H54 (cell line): ENCODE measurements around the gene MLYCD.
"Not testable (repeated sequence)": the region's sequence is repeated elsewhere in the genome, so short reads cannot be mapped to it uniquely, and the experiment has no call there.

ENCODE experiments used
- DNase-seq: peaks from one replicate; pipeline ENCODE4 v3.0.0; 2011; ENCODE audit warnings: low spot score, mixed read lengths; ENCODE audit not compliant: insufficient read length
- FAIRE-seq: peaks from 3 replicates; lab custom pipeline; 2011; peaks lifted over from hg19 to GRCh38; lab: Jason Lieb, UNC
- POLR2A ChIP-seq: IDR thresholded peaks from 2 replicates; pipeline ENCODE4 v1.6.1; 2011; ENCODE audit warnings: low read depth, mild to moderate bottlenecking, low read length

Gene MLYCD

GRCh38 chr16:83935005-83935857, 36.3 kb downstream of the MLYCD start:
- DNase-seq: no peak

DNA sequence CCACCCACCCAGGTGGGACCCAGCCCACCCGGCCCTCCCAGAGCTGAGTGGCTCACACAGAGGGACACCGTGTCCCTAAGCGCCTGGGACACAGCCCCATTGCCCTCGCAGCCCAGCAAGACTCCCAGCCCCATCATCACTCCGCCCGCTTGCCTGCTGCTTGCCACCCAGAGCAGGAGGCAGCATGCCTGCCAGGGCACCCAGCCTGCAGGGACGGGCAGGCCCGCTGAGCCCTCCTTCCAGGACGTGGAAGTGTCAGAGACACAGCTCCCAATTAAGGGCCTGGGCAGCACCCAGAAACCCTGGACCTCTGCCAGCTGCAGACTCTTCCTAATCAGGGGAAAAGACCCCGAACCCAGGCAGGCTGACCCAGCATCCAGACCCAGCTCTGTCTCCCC, 36.9 kb downstream of the MLYCD start:
- no peak for FAIRE-seq
- no peak for TF ChIP-seq POLR2A

More at GRCh38 chr16:83935005-83935857, 36.3 kb downstream of the MLYCD start:
- FAIRE-seq: no peak
- TF ChIP-seq POLR2A: no peak

DNA sequence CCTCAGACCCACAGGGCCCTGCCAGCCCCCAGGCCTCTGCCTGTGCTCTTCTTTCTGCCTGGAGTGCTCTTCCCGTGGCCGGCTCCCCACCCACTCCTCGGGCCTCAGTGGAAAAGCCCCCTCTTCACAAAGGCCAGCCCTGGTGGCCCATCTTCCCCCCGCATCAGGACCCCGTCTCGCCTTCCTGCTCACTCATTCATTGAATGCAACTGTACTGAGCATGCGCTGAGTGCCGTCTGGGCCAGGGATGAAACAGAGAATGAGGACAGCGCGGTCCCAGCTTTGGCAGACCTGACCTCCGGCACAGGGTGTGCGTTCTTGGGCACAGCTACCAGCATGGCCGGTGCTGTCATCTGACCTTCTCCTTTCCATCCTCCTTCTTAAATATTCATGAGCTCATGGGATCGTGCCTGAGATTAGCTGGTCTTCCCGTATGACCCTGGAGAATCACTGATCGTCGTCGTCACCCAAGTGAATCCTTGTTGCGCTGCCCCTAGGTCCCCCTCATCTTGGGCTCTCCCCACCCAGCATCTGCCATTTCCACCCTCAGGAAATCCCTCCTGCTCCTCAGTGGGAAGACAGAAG, 37.8 kb downstream of the MLYCD start:
- no peak for TF ChIP-seq POLR2A
- FAIRE-seq: no peak
- no peak for DNase-seq

More for the DNA sequence above, 36.9 kb downstream of the MLYCD start:
- DNase-seq: no peak

GRCh38 chr16:83937267-83937666, 38.4 kb downstream of the MLYCD start:
- TF ChIP-seq POLR2A: no peak
- FAIRE-seq: no peak
- no peak for DNase-seq

GRCh38 chr16:83937922-83938885, 39.3 kb downstream of the MLYCD start:
- no peak for TF ChIP-seq POLR2A

DNA sequence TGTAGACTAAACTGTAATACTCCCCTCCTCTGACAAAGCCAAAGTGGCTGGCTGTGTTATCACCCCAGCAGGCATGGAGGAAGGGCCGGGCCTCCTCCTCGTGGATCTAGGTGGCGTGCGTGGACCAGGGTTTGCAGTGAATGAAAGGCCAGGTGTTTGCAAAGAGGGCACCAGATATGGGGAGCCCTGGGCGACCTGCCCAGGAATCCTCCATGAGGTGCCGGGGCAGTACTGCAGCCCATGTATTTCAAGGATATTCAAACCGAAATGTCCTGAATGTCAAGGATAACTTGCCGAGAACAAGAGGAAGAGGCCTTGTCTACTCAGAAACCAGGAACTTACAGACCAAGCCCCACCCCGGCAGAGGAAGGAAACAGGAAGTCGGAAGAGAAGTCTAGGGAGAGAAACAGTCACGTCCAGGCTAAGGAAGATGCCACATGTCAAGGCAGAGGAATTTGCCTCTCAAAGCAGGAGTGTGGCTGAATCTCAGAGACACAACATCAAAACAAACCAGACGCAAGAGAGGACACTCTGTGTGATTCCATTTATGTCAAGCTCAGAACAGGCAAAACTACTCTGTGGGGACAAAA, 40.4 kb downstream of the MLYCD start:
- TF ChIP-seq POLR2A: no peak
- no peak for DNase-seq
- no peak for FAIRE-seq

More at GRCh38 chr16:83937922-83938885, 39.3 kb downstream of the MLYCD start:
- DNase-seq (no peak), FAIRE-seq (no peak)

DNA sequence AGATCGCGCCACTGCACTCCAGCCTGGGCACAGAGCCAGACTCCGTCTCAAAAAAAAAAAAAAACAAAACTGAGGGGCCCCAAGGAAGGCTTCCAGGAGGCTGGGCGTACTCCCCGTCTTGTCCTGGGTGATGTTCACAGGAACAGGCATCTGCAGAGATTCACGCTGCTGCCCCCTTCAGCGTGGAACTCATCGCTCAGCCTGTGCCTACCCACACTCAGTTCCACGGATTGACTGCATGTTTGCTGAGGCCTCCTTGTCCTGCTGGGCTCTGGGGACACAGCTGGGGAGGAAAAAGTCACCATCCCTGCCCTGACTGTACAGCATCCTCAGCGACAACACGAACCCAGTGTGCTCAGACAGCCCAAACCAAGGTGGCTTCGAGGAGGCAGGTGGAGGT, 41.2 kb downstream of the MLYCD start:
- no peak for FAIRE-seq
- DNase-seq: no peak
- no peak for TF ChIP-seq POLR2A

DNA sequence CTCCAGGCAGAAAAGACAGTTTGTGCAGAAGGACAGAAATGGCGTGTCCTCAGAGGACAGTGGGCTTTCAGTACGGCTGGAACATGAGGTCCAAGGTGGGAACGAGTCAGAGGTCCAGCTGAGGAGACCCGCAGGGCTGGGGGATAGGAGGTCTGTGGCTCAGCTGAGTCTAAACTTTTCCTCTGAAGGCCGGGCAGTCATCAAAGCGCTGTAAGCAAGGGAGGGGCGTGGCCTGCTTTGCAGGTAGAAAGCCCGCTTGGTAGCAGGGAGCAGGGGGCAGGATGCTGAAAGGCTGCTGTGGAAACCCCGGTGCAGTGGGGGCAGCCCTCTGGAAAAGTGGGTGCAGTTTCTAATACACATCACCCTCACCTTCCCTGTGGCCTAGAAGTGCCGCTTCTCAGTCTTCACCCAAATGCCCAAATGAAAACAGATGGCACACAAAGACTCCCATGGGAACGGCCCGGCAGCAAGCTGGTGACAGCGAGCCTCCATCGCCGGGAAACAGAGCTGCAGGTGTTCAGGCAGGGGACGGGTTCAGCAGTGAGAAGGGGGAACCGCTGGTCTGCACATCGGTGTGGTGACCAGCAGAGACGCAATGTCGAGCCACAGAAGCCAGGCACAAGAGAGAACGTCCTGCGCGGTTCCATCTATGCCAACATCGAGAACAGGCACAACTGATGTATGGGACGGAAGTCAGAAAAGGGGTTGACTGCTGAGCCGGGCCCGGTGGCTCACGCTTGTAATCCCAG, 41.9 kb downstream of the MLYCD start:
- DNase-seq: no peak
- no peak for TF ChIP-seq POLR2A
- FAIRE-seq: no peak

- DNase-seq, FAIRE-seq: not testable (repeated sequence)
Measured at GRCh38 chr16:83941546-83941945, 42.6 kb downstream of the MLYCD start.

- TF ChIP-seq POLR2A: no peak
- FAIRE-seq: no peak
- DNase-seq: no peak
Measured at GRCh38 chr16:83942074-83942473, 43.2 kb downstream of the MLYCD start.

DNA sequence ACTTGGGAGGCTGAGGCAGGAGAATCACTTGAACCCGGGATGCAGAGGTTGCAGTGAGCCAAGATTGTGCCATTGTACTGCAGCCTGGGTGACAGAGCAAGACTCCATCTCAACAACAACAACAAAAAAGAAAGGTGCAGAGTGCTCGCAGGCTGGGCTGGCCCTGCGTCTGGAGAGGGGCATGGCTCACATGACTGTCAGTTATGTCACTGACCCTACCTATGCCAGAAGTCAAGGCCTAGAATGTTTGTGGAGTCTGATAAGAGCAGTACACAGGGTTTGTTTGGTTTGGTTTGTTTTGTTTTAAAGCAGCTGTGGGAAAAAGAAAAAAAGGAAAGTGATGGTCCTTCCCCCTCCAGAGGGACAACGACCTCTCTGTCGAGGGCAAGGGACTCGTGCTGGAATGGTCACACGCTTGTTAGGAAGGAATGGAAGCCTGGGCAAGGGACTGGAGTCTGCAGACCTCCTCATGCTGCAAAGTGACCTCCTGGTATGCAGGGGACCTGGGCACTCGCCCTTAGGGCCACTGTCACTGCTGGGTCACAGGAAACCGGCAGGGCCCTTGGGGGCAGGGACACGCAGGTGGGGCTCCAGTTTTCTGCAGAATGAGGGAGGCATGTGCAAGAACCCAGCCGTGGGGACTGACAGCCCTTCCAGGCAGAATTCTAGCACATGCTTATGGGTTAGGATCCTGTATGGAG, 44.0 kb downstream of the MLYCD start:
- FAIRE-seq (no peak), DNase-seq (no peak)
- TF ChIP-seq POLR2A: no peak

- TF ChIP-seq POLR2A: no peak
- FAIRE-seq (no peak), DNase-seq (no peak)
Measured at GRCh38 chr16:83943516-83944050, 44.7 kb downstream of the MLYCD start.
